Calu3 (cell line): ENCODE measurements around the gene ILDR1. TPM values are rescaled to one million over a fixed set of nuclear protein-coding genes. Genes with fewer than 3 reads are reported as not detected.

Experiments
- BruUV-seq: library from RNA; stranded (reverse); fragments of 400-500 nt; replicated peaks from 2 replicates; lab custom pipeline; 2021; lab: Mats Ljungman, UMichigan
- CTCF ChIA-PET: fragments of 300-600 bp; sonication (Branson Sonifier 250); formaldehyde crosslinking; loops from one replicate; lab custom pipeline; 2022; ENCODE audit warnings: antibody characterized with exemption; lab: Charles Lee
- DNase-seq: peaks from one replicate; pipeline ENCODE4 v3.0.0; 2022
- H3K27ac Mint-ChIP-seq: one replicate; pipeline ENCODE4 v1.8.0; 2022; ENCODE audit warnings: mixed read lengths; ENCODE audit not compliant: unreplicated experiment
- H3K27me3 Mint-ChIP-seq: one replicate; pipeline ENCODE4 v1.8.0; 2022; ENCODE audit warnings: mixed read lengths; ENCODE audit not compliant: unreplicated experiment
- H3K36me3 Mint-ChIP-seq: one replicate; pipeline ENCODE4 v1.8.0; 2022; ENCODE audit warnings: mild to moderate bottlenecking, moderate library complexity, mixed read lengths; ENCODE audit not compliant: insufficient read depth, unreplicated experiment
- H3K4me1 Mint-ChIP-seq: one replicate; pipeline ENCODE4 v1.8.0; 2022; ENCODE audit warnings: mild to moderate bottlenecking, low read depth, mixed read lengths; ENCODE audit not compliant: unreplicated experiment
- H3K4me3 Mint-ChIP-seq: one replicate; pipeline ENCODE4 v1.8.0; 2022; ENCODE audit warnings: mild to moderate bottlenecking, low read depth, moderate library complexity, mixed read lengths; ENCODE audit not compliant: unreplicated experiment
- H3K9me3 Mint-ChIP-seq: one replicate; pipeline ENCODE4 v1.8.0; 2022; ENCODE audit warnings: low read depth, mixed read lengths; ENCODE audit not compliant: unreplicated experiment
- intact Hi-C: fragments of 100-400 bp; cut with micrococcal nuclease; formaldehyde crosslinking; loops from one replicate; pipeline ENCODE4 v1.10.0; 2022; ENCODE audit not compliant: unreplicated experiment
- total RNA-seq: library from RNA; stranded (reverse); gene quantifications from 2 replicates; pipeline ENCODE4 v1.2.3, GENCODE V29; 2022
- TF ChIP-seq, protein P1 (sequence below): fragments of 200-600 bp; IDR thresholded peaks from one replicate; pipeline ENCODE4 v1.8.0; 2022; ENCODE audit warnings: antibody characterized with exemption; ENCODE audit not compliant: unreplicated experiment

ILDR1 gene
- total RNA-seq, 1 experiment from 2014 or later = 15.7 TPM

GRCh38 chr3:121956363-121956762 lies 65.7 kb downstream of the ILDR1 start:
- no peak overlapping the region for H3K27ac Mint-ChIP-seq
- intact Hi-C loops = no loop called here
- no peaks in the 10 kb centered on the region for H3K36me3 Mint-ChIP-seq
- no TSS peak for BruUV-seq
- no peak for DNase-seq
- peaks cover 3% of the 10 kb centered on the region for H3K9me3 Mint-ChIP-seq
- H3K27me3 Mint-ChIP-seq = no peaks in the 10 kb centered on the region
- TF ChIP-seq, protein P1, sequence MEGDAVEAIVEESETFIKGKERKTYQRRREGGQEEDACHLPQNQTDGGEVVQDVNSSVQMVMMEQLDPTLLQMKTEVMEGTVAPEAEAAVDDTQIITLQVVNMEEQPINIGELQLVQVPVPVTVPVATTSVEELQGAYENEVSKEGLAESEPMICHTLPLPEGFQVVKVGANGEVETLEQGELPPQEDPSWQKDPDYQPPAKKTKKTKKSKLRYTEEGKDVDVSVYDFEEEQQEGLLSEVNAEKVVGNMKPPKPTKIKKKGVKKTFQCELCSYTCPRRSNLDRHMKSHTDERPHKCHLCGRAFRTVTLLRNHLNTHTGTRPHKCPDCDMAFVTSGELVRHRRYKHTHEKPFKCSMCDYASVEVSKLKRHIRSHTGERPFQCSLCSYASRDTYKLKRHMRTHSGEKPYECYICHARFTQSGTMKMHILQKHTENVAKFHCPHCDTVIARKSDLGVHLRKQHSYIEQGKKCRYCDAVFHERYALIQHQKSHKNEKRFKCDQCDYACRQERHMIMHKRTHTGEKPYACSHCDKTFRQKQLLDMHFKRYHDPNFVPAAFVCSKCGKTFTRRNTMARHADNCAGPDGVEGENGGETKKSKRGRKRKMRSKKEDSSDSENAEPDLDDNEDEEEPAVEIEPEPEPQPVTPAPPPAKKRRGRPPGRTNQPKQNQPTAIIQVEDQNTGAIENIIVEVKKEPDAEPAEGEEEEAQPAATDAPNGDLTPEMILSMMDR = no peak
- H3K4me1 Mint-ChIP-seq = peaks cover 10% of the 10 kb centered on the region
- CTCF ChIA-PET = no interaction called here
- H3K4me3 Mint-ChIP-seq = no peak overlapping the region

- Mint-ChIP-seq H3K27me3 (no peaks in the 10 kb centered on the region), H3K36me3 (no peaks in the 10 kb centered on the region), H3K9me3 (peaks cover 3% of the 10 kb centered on the region), H3K4me3 (no peak overlapping the region), H3K4me1 (peaks cover 20% of the 10 kb centered on the region), H3K27ac (no peak overlapping the region)
- BruUV-seq = no TSS peak
- DNase-seq = no peak
- CTCF ChIA-PET = interaction anchor here (0.6 to 1.2 kb wide), 2 partner anchors 9 to 12 kb away, joined by 4 read pairs; no protein-coding TSS in a partner anchor
- TF ChIP-seq, protein P1 = no peak
- intact Hi-C loops = no loop called here
Observed at GRCh38 chr3:121951291-121951919, 70.6 kb downstream of the ILDR1 start.

- TF ChIP-seq, protein P1 = no peak
Observed at GRCh38 chr3:121948641-121949040, 73.4 kb downstream of the ILDR1 start.

DNA sequence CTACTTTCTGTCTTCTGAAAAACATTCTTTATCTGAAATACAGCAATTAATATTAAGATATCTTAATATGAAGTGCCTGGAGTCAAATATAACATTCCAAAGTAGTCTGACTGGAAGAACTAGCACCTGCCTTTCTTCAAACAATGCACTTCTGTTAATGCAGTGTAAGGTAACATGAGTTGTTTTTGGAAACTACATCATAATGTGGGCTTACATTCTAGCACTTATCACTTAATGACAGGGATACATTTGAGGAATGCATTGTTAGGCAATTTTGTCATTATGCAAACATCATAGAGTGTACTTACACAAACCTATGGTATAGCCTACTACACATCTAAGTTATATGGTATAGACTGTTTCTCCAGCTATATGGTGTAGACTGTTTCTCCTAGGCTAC lies 78.6 kb downstream of the ILDR1 start:
- Mint-ChIP-seq H3K4me1 (peaks cover 22% of the 10 kb centered on the region), H3K36me3 (peaks cover 4% of the 10 kb centered on the region), H3K27me3 (no peaks in the 10 kb centered on the region), H3K4me3 (no peak overlapping the region), H3K9me3 (no peaks in the 10 kb centered on the region), H3K27ac (no peak overlapping the region)
- intact Hi-C loops = loop anchor here (2.0 to 10.0 kb wide), 2 partner anchors 37 to 59 kb away; no protein-coding TSS in a partner anchor
- TF ChIP-seq, protein P1 = no peak
- CTCF ChIA-PET = no interaction called here
- BruUV-seq = no TSS peak
- peak; percentile 18 for DNase-seq

More at GRCh38 chr3:121948641-121949040, 73.4 kb downstream of the ILDR1 start:
- intact Hi-C loops = loop anchor here (10.0 kb wide), 1 partner anchor 64 kb away; no protein-coding TSS in a partner anchor
- CTCF ChIA-PET = interaction anchor here (0.6 kb wide), 1 partner anchor 529 kb away, joined by 3 read pairs; no protein-coding TSS in a partner anchor
- peaks cover 3% of the 10 kb centered on the region for H3K9me3 Mint-ChIP-seq
- no peaks in the 10 kb centered on the region for H3K36me3 Mint-ChIP-seq
- no peak overlapping the region for H3K4me3 Mint-ChIP-seq
- H3K27ac Mint-ChIP-seq = no peak overlapping the region
- DNase-seq = no peak
- BruUV-seq = no TSS peak
- H3K27me3 Mint-ChIP-seq = no peaks in the 10 kb centered on the region
- peaks cover 20% of the 10 kb centered on the region for H3K4me1 Mint-ChIP-seq
